ENCODE data around the gene WNT7B.
A peak's percentile ranks its signal among the peaks of the same experiment; 100 is the strongest.

WNT7B gene

DNA sequence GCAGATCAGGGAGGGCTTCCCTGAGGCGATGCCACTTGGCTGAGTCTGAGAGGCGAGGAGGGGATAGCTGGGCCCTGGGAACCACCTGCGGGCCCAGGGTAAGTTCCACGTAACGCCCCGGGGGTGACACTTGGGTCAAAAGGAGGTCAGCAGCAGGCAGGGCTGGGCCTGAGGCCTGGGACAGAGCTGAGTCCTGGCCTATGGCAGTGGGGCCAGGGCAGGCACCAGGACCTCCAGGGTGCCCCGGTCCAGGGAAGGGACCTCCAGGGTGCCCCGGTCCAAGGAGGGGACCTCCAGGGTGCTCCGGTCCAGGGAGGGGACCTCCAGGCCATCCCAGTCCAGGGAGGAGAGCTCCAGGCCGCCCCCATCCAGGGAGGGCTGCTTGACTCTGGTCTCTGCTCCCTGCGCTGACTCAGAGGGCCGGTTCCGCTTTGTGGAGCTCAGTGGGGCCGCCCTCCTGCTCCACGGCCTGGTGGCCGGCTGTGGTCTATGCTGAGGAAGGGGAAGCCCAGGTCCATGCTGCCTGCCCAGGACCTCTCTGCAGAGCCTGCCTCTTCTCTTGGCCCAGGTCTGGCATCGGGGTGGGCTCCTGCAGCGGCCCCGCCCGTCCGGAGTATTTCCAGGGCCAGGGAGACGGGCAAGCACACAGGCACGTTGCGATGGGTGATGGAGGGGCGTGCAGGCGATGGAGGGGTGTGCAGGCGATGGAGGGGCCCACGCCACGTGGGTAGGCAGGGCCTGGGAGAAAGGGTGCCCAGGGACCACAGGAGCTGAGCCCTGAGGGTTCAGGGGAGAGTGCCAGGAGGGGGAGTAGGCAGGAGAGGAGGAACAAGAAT lies 19.5 kb upstream of the WNT7B start:
- Histone ChIP-seq H3K27me3 (replicated peaks; ENCODE audit: insufficient read depth, low read length) (peaks cover 69% of the 10 kb centered on the region), H3K9me3 (replicated peaks; ENCODE audit: insufficient read depth, low read length) (no peaks in the 10 kb centered on the region), H3K79me2 (ENCODE audit: low read length) (no peaks in the 10 kb centered on the region), H3K36me3 (replicated peaks; ENCODE audit: insufficient read depth, low read length) (no peaks in the 10 kb centered on the region), H3K9me2 (replicated peaks; ENCODE audit: insufficient read depth, low read length) (no peaks in the 10 kb centered on the region), H3K4me3 (ENCODE audit: low read length) (no peak overlapping the region), H3K4me2 (ENCODE audit: low read depth, low read length) (no peak overlapping the region), H2AFZ (ENCODE audit: low read length) (no peak overlapping the region), H3K27ac (ENCODE audit: low read length) (no peak overlapping the region), H3F3A (ENCODE audit: insufficient read depth, low read length) (no peaks in the 10 kb centered on the region), H4K20me1 (ENCODE audit: insufficient read depth, low read length) (no peaks in the 10 kb centered on the region), H3K9ac (ENCODE audit: low read length) (no peak overlapping the region), H3K4me1 (ENCODE audit: low read length) (no peaks in the 10 kb centered on the region)
- TF ChIP-seq EZH2phosphoT487 (IDR thresholded peaks at IDR 0.05; ENCODE audit: low read length), result no peak
- TF ChIP-seq EZH2 (optimal IDR thresholded peaks at IDR 0.05; ENCODE audit: low read depth, low read length), result no peak
- TF ChIP-seq, protein P1, sequence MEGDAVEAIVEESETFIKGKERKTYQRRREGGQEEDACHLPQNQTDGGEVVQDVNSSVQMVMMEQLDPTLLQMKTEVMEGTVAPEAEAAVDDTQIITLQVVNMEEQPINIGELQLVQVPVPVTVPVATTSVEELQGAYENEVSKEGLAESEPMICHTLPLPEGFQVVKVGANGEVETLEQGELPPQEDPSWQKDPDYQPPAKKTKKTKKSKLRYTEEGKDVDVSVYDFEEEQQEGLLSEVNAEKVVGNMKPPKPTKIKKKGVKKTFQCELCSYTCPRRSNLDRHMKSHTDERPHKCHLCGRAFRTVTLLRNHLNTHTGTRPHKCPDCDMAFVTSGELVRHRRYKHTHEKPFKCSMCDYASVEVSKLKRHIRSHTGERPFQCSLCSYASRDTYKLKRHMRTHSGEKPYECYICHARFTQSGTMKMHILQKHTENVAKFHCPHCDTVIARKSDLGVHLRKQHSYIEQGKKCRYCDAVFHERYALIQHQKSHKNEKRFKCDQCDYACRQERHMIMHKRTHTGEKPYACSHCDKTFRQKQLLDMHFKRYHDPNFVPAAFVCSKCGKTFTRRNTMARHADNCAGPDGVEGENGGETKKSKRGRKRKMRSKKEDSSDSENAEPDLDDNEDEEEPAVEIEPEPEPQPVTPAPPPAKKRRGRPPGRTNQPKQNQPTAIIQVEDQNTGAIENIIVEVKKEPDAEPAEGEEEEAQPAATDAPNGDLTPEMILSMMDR (IDR thresholded peaks at IDR 0.05; ENCODE audit: low read length), result no peak
- DNase-seq, result no peak

DNA sequence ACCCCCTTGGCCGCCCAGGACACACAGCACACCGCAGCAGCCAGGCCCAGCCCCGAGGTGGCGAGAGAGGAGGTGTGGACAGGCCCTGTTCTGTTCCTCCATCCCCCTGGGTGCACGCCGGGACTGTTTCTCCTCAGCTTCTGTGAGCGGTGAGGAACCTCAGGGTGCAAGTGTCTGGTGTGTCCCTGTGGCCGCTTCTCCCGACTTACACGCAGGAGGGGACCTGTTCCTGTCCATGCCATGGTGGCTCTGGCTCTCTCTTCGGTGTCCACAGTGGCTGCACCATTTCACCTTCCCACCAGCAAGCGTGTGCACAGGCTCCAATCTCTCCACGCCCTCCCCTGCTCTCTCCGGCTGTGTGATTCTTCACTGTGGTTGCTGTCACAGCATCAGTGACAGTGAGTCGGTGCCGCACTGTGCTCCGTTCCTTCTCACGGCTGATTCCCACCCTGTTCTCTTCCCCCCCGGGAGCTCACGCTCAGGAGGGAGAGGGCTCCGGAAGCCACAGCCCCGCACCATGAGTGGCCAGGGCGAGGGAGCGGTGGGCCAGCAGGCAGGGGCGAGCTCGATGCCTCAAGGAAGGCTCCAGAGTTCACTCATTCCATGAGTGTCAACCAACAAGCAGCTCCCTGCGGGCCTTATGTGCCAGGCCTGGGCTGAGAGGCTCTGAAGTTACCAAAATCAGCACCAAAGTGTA lies 18.6 kb upstream of the WNT7B start:
- no peaks in the 10 kb centered on the region for H4K20me1 ChIP-seq (ENCODE audit: insufficient read depth, low read length)
- no peak overlapping the region for H3K9ac ChIP-seq (ENCODE audit: low read length)
- TF ChIP-seq, protein P1 (IDR thresholded peaks at IDR 0.05; ENCODE audit: low read length), result no peak
- TF ChIP-seq EZH2phosphoT487 (IDR thresholded peaks at IDR 0.05; ENCODE audit: low read length) (no peak), EZH2 (optimal IDR thresholded peaks at IDR 0.05; ENCODE audit: low read depth, low read length) (no peak)
- no peak overlapping the region for H3K27ac ChIP-seq (ENCODE audit: low read length)
- no peaks in the 10 kb centered on the region for H3K9me2 ChIP-seq (replicated peaks; ENCODE audit: insufficient read depth, low read length)
- no peaks in the 10 kb centered on the region for H3K36me3 ChIP-seq (replicated peaks; ENCODE audit: insufficient read depth, low read length)
- no peaks in the 10 kb centered on the region for H3F3A ChIP-seq (ENCODE audit: insufficient read depth, low read length)
- H2AFZ ChIP-seq (ENCODE audit: low read length), result no peak overlapping the region
- H3K27me3 ChIP-seq (replicated peaks; ENCODE audit: insufficient read depth, low read length), result peaks cover 68% of the 10 kb centered on the region
- no peak overlapping the region for H3K4me3 ChIP-seq (ENCODE audit: low read length)
- H3K4me1 ChIP-seq (ENCODE audit: low read length), result no peaks in the 10 kb centered on the region
- H3K9me3 ChIP-seq (replicated peaks; ENCODE audit: insufficient read depth, low read length), result no peaks in the 10 kb centered on the region
- H3K79me2 ChIP-seq (ENCODE audit: low read length), result no peaks in the 10 kb centered on the region
- H3K4me2 ChIP-seq (ENCODE audit: low read depth, low read length), result no peak overlapping the region
- no peak for DNase-seq

DNA sequence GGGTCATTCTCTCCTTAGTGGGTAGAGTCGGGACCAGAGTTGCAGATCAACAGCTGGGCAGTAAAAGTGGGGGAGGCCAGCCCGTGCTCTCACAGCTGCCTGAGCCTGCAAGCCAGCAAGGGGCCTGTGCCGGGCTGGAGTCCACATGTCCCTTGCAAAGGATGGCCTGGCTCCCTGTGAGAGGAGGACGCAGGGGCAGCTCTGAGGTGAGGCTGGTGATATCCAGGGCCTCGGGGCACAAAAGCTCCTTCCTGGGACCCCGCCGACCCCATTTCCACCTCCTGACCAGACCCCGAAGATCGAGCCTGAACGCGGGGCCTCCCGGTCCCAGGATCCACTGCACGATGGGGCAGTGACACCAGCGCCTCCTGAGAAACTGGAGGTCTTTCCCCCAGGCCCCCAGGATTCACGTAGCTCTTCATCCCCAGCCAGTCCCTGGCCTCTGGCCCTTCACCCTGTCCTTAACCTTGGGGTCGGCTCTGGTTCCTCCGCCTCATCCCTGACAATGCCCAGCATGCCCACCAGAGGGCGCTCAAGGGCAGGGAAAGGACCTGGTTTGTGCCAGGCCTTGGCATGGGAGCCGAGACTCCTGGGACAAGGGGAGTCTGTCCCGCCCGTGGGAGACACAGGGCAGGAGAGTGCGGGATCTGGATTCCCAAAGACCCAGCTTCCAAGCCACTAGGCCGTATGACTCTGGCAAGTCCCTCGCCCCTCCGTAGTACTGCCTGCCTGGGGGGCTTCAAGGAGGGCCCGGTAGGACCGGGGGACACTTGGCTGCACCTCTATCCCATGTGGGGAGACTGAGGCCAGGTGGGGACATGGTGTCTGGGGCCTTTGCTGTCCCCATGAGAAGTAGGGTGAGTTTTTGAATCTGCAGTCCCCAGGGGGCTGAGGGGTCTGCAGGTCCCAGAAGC lies 17.8 kb upstream of the WNT7B start:
- H4K20me1 ChIP-seq (ENCODE audit: insufficient read depth, low read length), result no peaks in the 10 kb centered on the region
- H3K36me3 ChIP-seq (replicated peaks; ENCODE audit: insufficient read depth, low read length), result no peaks in the 10 kb centered on the region
- H3K4me2 ChIP-seq (ENCODE audit: low read depth, low read length), result no peak overlapping the region
- no peaks in the 10 kb centered on the region for H3K9me3 ChIP-seq (replicated peaks; ENCODE audit: insufficient read depth, low read length)
- H3K27me3 ChIP-seq (replicated peaks; ENCODE audit: insufficient read depth, low read length), result peaks cover 68% of the 10 kb centered on the region
- H3K9ac ChIP-seq (ENCODE audit: low read length), result no peak overlapping the region
- no peak overlapping the region for H3K4me3 ChIP-seq (ENCODE audit: low read length)
- peak; percentile 39 for DNase-seq
- H3F3A ChIP-seq (ENCODE audit: insufficient read depth, low read length), result no peaks in the 10 kb centered on the region
- H3K9me2 ChIP-seq (replicated peaks; ENCODE audit: insufficient read depth, low read length), result no peaks in the 10 kb centered on the region
- TF ChIP-seq, protein P1 (IDR thresholded peaks at IDR 0.05; ENCODE audit: low read length), result peak; percentile 96
- TF ChIP-seq EZH2phosphoT487 (IDR thresholded peaks at IDR 0.05; ENCODE audit: low read length), result no peak
- TF ChIP-seq EZH2 (optimal IDR thresholded peaks at IDR 0.05; ENCODE audit: low read depth, low read length), result no peak
- H3K4me1 ChIP-seq (ENCODE audit: low read length), result no peaks in the 10 kb centered on the region
- H2AFZ ChIP-seq (ENCODE audit: low read length), result no peak overlapping the region
- H3K79me2 ChIP-seq (ENCODE audit: low read length), result no peaks in the 10 kb centered on the region
- no peak overlapping the region for H3K27ac ChIP-seq (ENCODE audit: low read length)

Data from MM.1S (cell line).